ENCODE results near the gene SEMG2.

SEMG2 gene

GRCh38 chr20:45269056-45269455 lies 47.9 kb downstream of the SEMG2 start:
- no peaks in the 10 kb centered on the region for H3K4me1 ChIP-seq (ENCODE audit: insufficient read depth, low read length)
- no peak overlapping the region for H3K27ac ChIP-seq (ENCODE audit: low read length)
- no peak for ATAC-seq (ENCODE audit: insufficient read depth, low read depth)
- H3K9ac ChIP-seq (ENCODE audit: low read depth, low read length), result no peak overlapping the region
- no peaks in the 10 kb centered on the region for H4K20me1 ChIP-seq (ENCODE audit: insufficient read depth, low read length)
- no peaks in the 10 kb centered on the region for H3K79me2 ChIP-seq (ENCODE audit: insufficient read depth, low read length)
- no peaks in the 10 kb centered on the region for H3K9me3 ChIP-seq (ENCODE audit: insufficient read depth, low read length, severe bottlenecking)
- H3K4me2 ChIP-seq (ENCODE audit: insufficient read depth, low read length), result no peak overlapping the region
- H3K27me3 ChIP-seq (ENCODE audit: insufficient read depth, low read length, poor library complexity), result peaks cover 43% of the 10 kb centered on the region
- no peak overlapping the region for H2AFZ ChIP-seq (ENCODE audit: low read depth, low read length)
- TF ChIP-seq, protein P1, sequence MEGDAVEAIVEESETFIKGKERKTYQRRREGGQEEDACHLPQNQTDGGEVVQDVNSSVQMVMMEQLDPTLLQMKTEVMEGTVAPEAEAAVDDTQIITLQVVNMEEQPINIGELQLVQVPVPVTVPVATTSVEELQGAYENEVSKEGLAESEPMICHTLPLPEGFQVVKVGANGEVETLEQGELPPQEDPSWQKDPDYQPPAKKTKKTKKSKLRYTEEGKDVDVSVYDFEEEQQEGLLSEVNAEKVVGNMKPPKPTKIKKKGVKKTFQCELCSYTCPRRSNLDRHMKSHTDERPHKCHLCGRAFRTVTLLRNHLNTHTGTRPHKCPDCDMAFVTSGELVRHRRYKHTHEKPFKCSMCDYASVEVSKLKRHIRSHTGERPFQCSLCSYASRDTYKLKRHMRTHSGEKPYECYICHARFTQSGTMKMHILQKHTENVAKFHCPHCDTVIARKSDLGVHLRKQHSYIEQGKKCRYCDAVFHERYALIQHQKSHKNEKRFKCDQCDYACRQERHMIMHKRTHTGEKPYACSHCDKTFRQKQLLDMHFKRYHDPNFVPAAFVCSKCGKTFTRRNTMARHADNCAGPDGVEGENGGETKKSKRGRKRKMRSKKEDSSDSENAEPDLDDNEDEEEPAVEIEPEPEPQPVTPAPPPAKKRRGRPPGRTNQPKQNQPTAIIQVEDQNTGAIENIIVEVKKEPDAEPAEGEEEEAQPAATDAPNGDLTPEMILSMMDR (IDR thresholded peaks at IDR 0.05; ENCODE audit: borderline replicate concordance, extremely low read depth, low read length, poor library complexity, severe bottlenecking), result no peak
- TF ChIP-seq EZH2 (IDR thresholded peaks at IDR 0.05; ENCODE audit: borderline replicate concordance, low read depth, low read length, severe bottlenecking), result no peak
- no peaks in the 10 kb centered on the region for H3K36me3 ChIP-seq (ENCODE audit: insufficient read depth, low read length)
- no peak for DNase-seq
- no peak overlapping the region for H3K4me3 ChIP-seq (ENCODE audit: low read depth in 1 of 2, low read length in 2 of 2)

DNA sequence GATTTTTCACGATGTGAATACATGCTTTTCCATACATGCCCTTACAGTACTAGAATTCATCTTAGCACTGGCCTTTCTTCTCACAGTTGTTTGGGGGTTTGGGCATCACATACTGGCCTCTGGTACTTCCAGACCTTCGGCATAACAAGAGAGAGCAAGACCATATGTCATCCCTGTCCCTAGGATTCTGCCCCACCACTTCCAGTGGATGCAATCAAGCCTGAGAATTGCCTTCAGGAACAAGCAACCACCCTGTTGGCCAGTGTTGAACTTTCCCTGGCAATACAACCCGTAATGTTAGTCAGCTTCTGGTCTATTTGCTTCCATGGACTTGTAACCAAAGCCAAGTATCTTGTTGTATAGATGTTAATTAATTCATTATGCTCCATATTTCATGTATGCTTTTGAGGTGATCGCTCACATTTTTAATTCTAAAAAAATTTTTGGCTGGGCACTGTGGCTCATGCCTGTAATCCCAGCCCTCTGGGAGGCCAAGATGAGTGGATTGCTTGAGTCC lies 48.6 kb downstream of the SEMG2 start:
- Histone ChIP-seq H2AFZ (ENCODE audit: low read depth, low read length) (no peak overlapping the region), H3K4me2 (ENCODE audit: insufficient read depth, low read length) (no peak overlapping the region), H3K36me3 (ENCODE audit: insufficient read depth, low read length) (no peaks in the 10 kb centered on the region), H4K20me1 (ENCODE audit: insufficient read depth, low read length) (no peaks in the 10 kb centered on the region), H3K27ac (ENCODE audit: low read length) (no peak overlapping the region), H3K27me3 (ENCODE audit: insufficient read depth, low read length, poor library complexity) (peaks cover 40% of the 10 kb centered on the region), H3K79me2 (ENCODE audit: insufficient read depth, low read length) (no peaks in the 10 kb centered on the region), H3K9ac (ENCODE audit: low read depth, low read length) (no peak overlapping the region), H3K9me3 (ENCODE audit: insufficient read depth, low read length, severe bottlenecking) (no peaks in the 10 kb centered on the region), H3K4me3 (ENCODE audit: low read depth in 1 of 2, low read length in 2 of 2) (no peak overlapping the region), H3K4me1 (ENCODE audit: insufficient read depth, low read length) (no peaks in the 10 kb centered on the region)
- TF ChIP-seq EZH2 (IDR thresholded peaks at IDR 0.05; ENCODE audit: borderline replicate concordance, low read depth, low read length, severe bottlenecking), result no peak
- TF ChIP-seq, protein P1 (IDR thresholded peaks at IDR 0.05; ENCODE audit: borderline replicate concordance, extremely low read depth, low read length, poor library complexity, severe bottlenecking), result no peak
- ATAC-seq (ENCODE audit: insufficient read depth, low read depth) (no peak), DNase-seq (no peak)

All from DND-41 (cell line).